Measurements from ENCODE around the gene RTCA.
"Not testable (repeated sequence)": the region's sequence is repeated elsewhere in the genome, so short reads cannot be mapped to it uniquely, and the experiment has no call there.

RTCA gene

DNA sequence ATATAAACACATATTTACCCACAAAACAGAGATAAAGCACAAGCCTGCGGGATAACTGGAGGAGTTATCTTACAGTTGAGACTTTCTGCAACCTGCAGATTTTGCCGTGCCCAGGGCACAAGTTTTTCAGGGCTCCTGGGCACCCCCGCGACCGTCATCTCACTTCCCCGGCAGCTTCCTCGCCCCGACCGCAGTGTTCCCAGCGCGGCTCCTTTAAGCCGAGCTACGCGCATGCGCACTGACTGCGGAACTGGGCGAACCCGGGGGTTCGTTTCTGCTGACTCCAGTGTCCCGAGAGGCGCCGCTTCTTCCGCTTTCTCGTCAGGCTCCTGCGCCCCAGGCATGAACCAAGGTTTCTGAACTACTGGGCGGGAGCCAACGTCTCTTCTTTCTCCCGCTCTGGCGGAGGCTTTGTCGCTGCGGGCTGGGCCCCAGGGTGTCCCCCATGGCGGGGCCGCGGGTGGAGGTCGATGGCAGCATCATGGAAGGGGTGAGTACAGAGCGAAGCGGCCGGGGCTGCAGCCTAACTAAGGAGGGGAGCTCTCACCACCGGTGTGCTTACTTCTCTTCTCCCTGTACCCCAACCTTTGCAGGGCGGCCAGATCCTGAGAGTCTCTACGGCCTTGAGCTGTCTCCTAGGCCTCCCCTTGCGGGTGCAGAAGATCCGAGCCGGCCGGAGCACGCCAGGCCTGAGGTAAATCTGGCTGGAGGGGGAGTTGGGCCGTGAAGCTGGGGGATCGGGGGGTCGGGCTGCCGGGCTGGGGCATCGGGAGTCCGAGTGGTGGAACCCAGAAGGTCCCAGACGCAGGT, at the start of gene RTCA:
Gene RTCA, plus strand, starts transcription at position 286 of the 810 bp plus-strand sequence. Its CDS starts 160 bp downstream, at position 446.
- DNase-seq: peak; percentile 74

- no peak for DNase-seq
Measured at GRCh38 chr1:100217834-100218233, 48.2 kb upstream of the RTCA start.

- no peak for DNase-seq
Measured at GRCh38 chr1:100219457-100219856, 46.6 kb upstream of the RTCA start.

GRCh38 chr1:100219883-100220282, 46.1 kb upstream of the RTCA start:
- DNase-seq: no peak

DNA sequence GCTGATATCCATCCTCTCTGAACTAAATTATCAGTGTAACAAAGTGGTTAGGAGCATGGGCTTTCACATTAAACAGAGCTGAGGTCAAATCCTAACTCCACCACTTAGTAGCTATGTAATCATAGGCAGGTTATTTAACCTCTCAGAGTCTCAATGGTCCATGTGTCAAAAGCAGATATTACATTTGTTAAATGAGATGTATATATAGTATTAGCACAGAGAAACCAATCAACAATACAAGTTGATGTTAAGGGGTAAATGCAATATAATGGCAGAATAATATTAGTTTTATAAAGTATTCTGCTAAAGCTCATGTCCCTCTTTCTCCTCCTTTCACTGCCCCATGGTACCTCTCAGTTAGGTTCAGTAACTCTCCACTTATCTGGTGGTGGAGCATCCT, 43.6 kb upstream of the RTCA start:
- no peak for DNase-seq

- no peak for DNase-seq
Measured at GRCh38 chr1:100229681-100230443, 36.2 kb upstream of the RTCA start.

- DNase-seq: no peak
Measured at GRCh38 chr1:100230765-100231164, 35.3 kb upstream of the RTCA start.

GRCh38 chr1:100231721-100232120, 34.3 kb upstream of the RTCA start:
- DNase-seq: no peak

DNA sequence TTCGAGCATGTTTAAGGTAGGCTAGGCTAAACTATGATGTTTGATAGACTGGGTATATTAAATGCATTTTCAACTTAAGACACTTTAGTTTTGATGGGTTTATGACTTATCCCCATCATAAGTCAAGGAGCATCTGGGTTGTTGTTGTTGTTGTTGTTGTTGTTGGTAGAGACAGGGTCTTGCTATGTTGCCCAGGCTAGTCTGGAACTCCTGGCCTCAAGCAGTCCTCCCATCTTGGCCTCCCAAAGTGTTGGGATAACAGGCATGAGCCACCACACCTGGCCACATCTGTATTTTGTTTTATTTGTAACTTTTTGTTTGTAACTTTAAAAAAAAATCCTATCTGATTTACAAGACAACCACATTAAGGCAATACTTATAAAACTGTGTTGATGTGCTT, 33.9 kb upstream of the RTCA start:
- no peak for DNase-seq

GRCh38 chr1:100233566-100233965, 32.5 kb upstream of the RTCA start:
- not testable (repeated sequence) for DNase-seq

DNA sequence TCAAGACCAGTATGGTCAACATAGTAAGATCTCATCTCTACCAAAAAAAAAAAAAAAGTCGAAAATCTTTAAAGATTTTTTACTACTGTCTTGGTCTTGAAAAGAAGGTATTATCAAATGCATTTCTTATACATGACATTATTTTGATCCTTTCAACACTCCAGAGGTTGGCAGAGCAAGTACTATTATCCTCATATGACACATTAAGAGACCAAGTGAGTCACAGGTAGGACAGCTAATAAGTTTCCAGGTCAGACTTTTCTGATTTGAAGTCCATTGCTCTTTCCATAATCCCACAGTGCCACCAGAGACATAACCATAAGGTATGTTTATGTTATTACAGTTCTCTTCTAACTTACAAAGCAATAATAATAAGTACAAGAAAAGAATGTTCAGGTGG, 31.6 kb upstream of the RTCA start:
- no peak for DNase-seq

- DNase-seq: no peak
Measured at GRCh38 chr1:100237091-100237490, 28.9 kb upstream of the RTCA start.

DNA sequence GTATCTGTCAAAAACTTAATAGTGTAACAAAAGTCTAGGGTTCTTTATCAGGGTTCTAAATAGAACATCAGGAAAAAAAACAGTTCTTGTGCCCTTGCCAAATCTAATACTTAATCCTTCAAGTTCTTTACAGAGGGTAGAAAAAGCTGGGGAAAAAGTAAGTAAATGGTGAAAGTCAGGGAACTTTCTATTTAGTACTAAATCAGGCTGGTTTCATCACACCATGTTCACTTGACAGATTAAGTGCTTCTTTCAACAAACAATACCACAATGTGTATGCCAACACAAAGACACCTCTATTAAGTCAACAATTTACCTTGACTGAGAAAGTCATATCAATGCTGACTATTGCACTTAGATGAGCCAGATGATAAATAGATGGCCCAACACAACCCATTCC, 26.1 kb upstream of the RTCA start:
- no peak for DNase-seq

GRCh38 chr1:100240631-100241030, 25.4 kb upstream of the RTCA start:
- DNase-seq: no peak

DNA sequence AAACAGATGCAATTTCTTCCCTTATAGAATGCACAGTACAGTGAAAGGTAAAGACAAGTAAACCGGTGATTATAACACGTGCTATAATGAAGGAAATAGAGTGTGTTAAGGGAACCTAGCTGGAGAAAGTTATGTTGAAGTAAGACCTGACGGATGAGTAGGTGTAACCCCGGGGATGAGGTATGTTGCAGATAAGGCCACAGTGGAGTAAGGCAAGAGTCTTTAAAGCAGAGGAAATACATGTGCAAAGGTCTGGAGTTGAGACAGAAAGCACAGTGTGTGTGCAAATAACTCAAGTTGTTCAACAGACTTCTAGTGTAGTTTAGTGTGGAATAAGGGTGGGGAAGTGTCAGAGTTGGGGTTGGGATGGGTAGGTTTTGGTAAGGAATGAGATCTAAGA, 19.3 kb upstream of the RTCA start:
- DNase-seq: no peak

GRCh38 chr1:100249155-100249536, 16.9 kb upstream of the RTCA start:
- DNase-seq: no peak

DNA sequence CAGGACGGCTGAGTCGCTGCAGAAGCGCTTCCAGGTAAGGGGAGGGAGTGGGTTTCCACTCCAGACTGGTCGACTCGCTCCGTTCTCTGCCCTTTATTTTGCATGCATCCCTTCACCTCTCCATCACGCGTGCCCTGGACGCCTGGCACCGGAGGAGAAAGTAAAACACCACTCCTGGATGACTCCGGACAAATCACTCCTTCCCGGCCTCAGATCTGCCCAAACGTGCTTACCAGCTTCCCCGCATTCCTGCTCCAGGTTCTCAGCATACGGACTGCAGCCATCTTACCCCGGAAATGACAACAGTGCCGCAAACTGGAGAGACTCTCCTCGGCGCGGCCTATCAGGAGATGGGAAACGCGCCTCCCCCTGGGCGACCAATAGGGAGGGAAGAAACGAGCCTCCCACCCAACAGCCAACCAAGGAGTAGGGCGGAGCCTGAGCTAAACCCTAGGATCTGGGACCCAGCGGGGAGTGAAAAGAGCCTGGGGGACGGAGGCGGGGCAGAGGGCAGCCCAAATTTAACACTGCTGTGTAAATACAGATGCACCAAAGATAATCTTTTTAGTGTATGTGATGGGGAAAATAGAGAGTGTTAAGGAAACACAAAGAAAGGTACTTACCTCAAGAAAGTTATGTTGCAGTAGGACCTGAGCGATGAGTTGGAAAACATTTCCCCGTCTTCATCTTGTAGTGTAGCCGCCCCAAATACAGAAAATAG, 16.3 kb upstream of the RTCA start, which contains the start of gene DBT:
Gene DBT, minus strand, starts transcription at position 298 of the 721 bp plus-strand sequence. Its CDS starts 14 bp downstream, at position 284.
- peak; percentile 66 for DNase-seq

GRCh38 chr1:100250264-100250663, 15.8 kb upstream of the RTCA start:
- DNase-seq: no peak

- no peak for DNase-seq
Measured at GRCh38 chr1:100250807-100251206, 15.2 kb upstream of the RTCA start.

DNA sequence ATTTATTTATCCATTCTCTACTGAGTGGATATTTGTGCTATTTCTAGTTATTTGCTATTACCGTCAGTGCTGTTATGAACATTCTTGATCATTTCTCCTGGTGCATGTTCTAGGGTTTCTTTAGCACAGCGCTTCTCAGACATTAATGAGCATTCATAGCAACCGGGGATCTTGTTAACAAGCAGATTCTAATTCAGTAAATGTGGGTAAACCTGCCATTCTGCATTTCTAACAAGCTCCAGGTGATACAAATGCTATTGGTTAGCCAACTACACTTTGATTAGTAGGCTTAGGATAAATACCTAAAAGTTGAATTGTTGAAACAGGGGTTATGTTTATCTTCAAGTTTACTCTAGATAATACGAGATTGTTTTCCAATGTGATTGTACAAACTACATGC, 13.1 kb upstream of the RTCA start:
- DNase-seq: no peak

- DNase-seq: no peak
Measured at GRCh38 chr1:100253552-100253951, 12.5 kb upstream of the RTCA start.

GRCh38 chr1:100256273-100256672, 9.7 kb upstream of the RTCA start:
- DNase-seq: not testable (repeated sequence)

DNA sequence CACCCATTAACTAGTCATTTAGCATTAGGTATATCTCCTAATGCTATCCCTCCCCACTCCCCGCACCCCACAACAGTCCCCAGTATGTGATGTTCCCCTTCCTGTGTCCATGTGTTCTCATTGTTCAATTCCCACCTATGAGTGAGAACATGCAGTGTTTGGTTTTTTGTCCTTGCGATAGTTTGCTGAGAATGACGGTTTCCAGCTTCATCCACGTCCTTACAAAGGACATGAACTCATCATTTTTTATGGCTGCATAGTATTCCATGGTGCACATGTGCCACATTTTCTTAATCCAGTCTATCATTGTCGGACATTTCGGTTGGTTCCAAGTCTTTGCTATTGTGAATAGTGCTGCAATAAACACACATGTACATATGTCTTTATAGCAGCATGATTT, 7.6 kb upstream of the RTCA start:
- DNase-seq: not testable (repeated sequence)

GRCh38 chr1:100261686-100262085, 4.3 kb upstream of the RTCA start:
- DNase-seq: no peak

Data from SIG-M5 (cell line).